Activated T-helper 1 cell treated with Interleukin-2 at 50 U/mL for 16 hours (primary cell): ENCODE measurements around the gene ANKRD17.

Experiments used
- DNase-seq: peaks from one replicate; pipeline ENCODE4 v3.0.0-alpha.2; 2020; ENCODE audit warnings: low read depth

Gene ANKRD17

GRCh38 chr4:73045879-73046278 is 212.7 kb downstream of the ANKRD17 start:
- no peak for DNase-seq

- DNase-seq: no peak
These were observed 221.5 kb downstream of the ANKRD17 start for GRCh38 chr4:73037057-73037456.

- DNase-seq: no peak
These were observed 222.5 kb downstream of the ANKRD17 start for GRCh38 chr4:73036123-73036522.

GRCh38 chr4:73034896-73035295 is 223.7 kb downstream of the ANKRD17 start:
- no peak for DNase-seq

- no peak for DNase-seq
These were observed 230.0 kb downstream of the ANKRD17 start for GRCh38 chr4:73028621-73029020.
